Peyer's patch (tissue), 4 donors: Measurements from ENCODE around the gene SCNN1A.
A peak's percentile ranks its signal among the peaks of the same experiment; 100 is the strongest.

ENCODE experiments used
- POLR2A ChIP-seq, 2 donors: fragments of 450-650 bp; IDR thresholded peaks; one replicate each; pipeline ENCODE4 v1.5.1; 2017; ENCODE audit warnings: antibody characterized with exemption in 2 of 2, mild to moderate bottlenecking in 2 of 2, moderate library complexity in 2 of 2
- TF ChIP-seq, protein P1 (sequence below), 6 experiments: fragments of 450-650 bp in 4 of 6; fragments of 200-600 bp in 2 of 6; sonication (generic) in 1 of 6; IDR thresholded peaks; one replicate each; pipeline ENCODE4 v1.5.1; 2017 to 2019; ENCODE audit warnings: antibody characterized with exemption in 6 of 6, mild to moderate bottlenecking in 3 of 6, moderate library complexity in 1 of 6

DNA sequence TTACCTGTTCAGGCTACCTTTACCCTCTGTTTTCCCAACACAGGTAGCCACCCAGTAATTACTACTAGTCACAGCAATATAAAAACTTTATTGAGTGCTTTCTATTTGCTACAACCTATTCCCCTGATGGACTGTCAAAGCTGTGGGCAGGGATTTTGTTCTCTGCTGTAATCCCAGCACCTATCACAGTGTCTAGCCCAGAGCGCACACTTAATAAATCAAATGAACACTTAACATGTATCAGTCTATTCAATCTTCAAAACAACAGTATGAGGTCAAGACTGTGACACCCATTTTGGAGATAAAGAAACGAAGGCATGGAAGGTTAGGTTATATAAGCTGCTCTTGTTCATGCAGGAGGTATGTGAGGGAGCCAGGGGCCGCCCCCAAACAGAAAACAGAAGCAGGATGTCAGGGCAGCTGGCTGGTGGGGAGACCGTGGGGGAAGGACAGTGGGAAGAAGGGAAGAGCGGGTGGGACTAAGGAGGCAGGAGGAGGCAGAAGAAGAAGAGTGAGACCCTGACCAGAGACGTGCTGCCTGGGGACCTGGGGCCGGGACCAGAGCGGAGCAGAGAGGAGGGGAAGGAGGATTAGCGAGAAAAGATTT lies 35.2 kb downstream of the SCNN1A start:
- TF ChIP-seq, protein P1, sequence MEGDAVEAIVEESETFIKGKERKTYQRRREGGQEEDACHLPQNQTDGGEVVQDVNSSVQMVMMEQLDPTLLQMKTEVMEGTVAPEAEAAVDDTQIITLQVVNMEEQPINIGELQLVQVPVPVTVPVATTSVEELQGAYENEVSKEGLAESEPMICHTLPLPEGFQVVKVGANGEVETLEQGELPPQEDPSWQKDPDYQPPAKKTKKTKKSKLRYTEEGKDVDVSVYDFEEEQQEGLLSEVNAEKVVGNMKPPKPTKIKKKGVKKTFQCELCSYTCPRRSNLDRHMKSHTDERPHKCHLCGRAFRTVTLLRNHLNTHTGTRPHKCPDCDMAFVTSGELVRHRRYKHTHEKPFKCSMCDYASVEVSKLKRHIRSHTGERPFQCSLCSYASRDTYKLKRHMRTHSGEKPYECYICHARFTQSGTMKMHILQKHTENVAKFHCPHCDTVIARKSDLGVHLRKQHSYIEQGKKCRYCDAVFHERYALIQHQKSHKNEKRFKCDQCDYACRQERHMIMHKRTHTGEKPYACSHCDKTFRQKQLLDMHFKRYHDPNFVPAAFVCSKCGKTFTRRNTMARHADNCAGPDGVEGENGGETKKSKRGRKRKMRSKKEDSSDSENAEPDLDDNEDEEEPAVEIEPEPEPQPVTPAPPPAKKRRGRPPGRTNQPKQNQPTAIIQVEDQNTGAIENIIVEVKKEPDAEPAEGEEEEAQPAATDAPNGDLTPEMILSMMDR (IDR thresholded peaks at IDR 0.05): peak in 1 of 6 experiments; percentile 2
- TF ChIP-seq POLR2A (IDR thresholded peaks at IDR 0.05): peak; percentile 86 to 94
